Neural cell (in vitro differentiated cells): ENCODE measurements around the gene DENND6A.

ENCODE experiments used
- CTCF ChIP-seq: fragments of 450-650 bp; IDR thresholded peaks from 2 replicates; pipeline ENCODE4 v1.5.1; 2014; ENCODE audit warnings: antibody characterized with exemption, mild to moderate bottlenecking, moderate library complexity; ENCODE audit not compliant: poor library complexity, severe bottlenecking
- EZH2 ChIP-seq: fragments of 200-600, 300-800 bp; shearing (Covaris generic), sonication (generic); IDR thresholded peaks from 2 replicates; pipeline ENCODE4 v1.6.1; 2014; ENCODE audit warnings: antibody characterized with exemption, low read length, borderline replicate concordance, mild to moderate bottlenecking; ENCODE audit not compliant: insufficient read depth, poor library complexity, severe bottlenecking
- RAD21 ChIP-seq: fragments of 450-650 bp; conservative IDR thresholded peaks from 2 replicates; pipeline ENCODE4 v1.6.1; 2014; ENCODE audit warnings: antibody characterized with exemption, mild to moderate bottlenecking, moderate library complexity

- TF ChIP-seq EZH2 (no peak), CTCF (peak; percentile 58), RAD21 (peak; percentile 33)
Observed at GRCh38 chr3:57597127-57597923, 95.6 kb downstream of the DENND6A start, which contains the start of gene ARF4.
